K562 (cell line): ENCODE measurements around the gene RFPL4A. TPM values are rescaled to one million over a fixed set of nuclear protein-coding genes. Genes with fewer than 3 reads are reported as not detected.
A peak's percentile ranks its signal among the peaks of the same experiment; 100 is the strongest.

ENCODE experiments used
- ADNP ChIP-seq: fragments of 200-800 bp; sonication (Bioruptor generic); IDR thresholded peaks from 2 replicates; pipeline ENCODE4 v1.6.1; 2016; ENCODE audit warnings: missing genetic modification characterization, missing compliant biosample characterization
- AFF4 ChIP-seq: sonication (generic); formaldehyde crosslinking; IDR thresholded peaks from 2 replicates; pipeline ENCODE4 v1.8.0; 2023; ENCODE audit warnings: mild to moderate bottlenecking, missing genetic modification reagents
- BCL6 ChIP-seq: fragments of 250-450 bp; sonication (Bioruptor Pico); IDR thresholded peaks from 2 replicates; pipeline ENCODE4 v1.4.0; 2020
- CREBBP ChIP-seq: IDR thresholded peaks from one replicate; pipeline ENCODE4 v1.6.1; 2012; ENCODE audit warnings: low read depth, mild to moderate bottlenecking, control low read depth, inconsistent platforms, low read length
- CXXC5 ChIP-seq: fragments of 250-450 bp; sonication (Bioruptor Pico); IDR thresholded peaks from 2 replicates; pipeline ENCODE4 v1.8.0; 2022; ENCODE audit warnings: inconsistent platforms, mild to moderate bottlenecking, moderate library complexity
- DIDO1 ChIP-seq: fragments of 450-650 bp; IDR thresholded peaks from 2 replicates; pipeline ENCODE4 v1.6.1; 2016; ENCODE audit warnings: low read depth, missing biosample characterization, missing genetic modification characterization
- E2F5 ChIP-seq: sonication (generic); formaldehyde crosslinking; IDR thresholded peaks from 2 replicates; pipeline ENCODE4 v1.8.0; 2022; ENCODE audit warnings: mild to moderate bottlenecking, missing genetic modification reagents
- ELK1 ChIP-seq: sonication (generic); formaldehyde crosslinking; IDR thresholded peaks from 2 replicates; pipeline ENCODE4 v1.8.1; 2022; ENCODE audit warnings: missing genetic modification reagents
- KDM4B ChIP-seq, 2 experiments: fragments of 450-650 bp in 1 of 2; sonication (generic) in 1 of 2; IDR thresholded peaks; 2 replicates each; pipeline ENCODE4 v1.6.1; 2016 to 2017; ENCODE audit warnings: borderline replicate concordance in 2 of 2, antibody characterized with exemption in 1 of 2, low read depth in 1 of 2, mild to moderate bottlenecking in 1 of 2
- PHF20 ChIP-seq: fragments of 450-650 bp; IDR thresholded peaks from 2 replicates; pipeline ENCODE4 v1.6.1; 2018; ENCODE audit not compliant: partially characterized antibody
- RBM14 ChIP-seq: fragments of 200-400 bp; formaldehyde crosslinking; IDR thresholded peaks from 2 replicates; pipeline ENCODE4 v1.6.1; 2018; ENCODE audit warnings: low read depth, mild to moderate bottlenecking, low read length, moderate library complexity, borderline replicate concordance; ENCODE audit not compliant: insufficient read depth
- SMAD2 ChIP-seq: fragments of 150-350 bp; IDR thresholded peaks from 2 replicates; pipeline ENCODE4 v1.6.1; 2014; ENCODE audit warnings: low read depth, mild to moderate bottlenecking, low read length
- SRSF7 ChIP-seq: fragments of 200-400 bp; formaldehyde crosslinking; optimal IDR thresholded peaks from 2 replicates; pipeline ENCODE3; 2017; ENCODE audit warnings: mild to moderate bottlenecking, low read depth, low read length
- STAT6 ChIP-seq: sonication (generic); formaldehyde crosslinking; IDR thresholded peaks from 2 replicates; pipeline ENCODE4 v1.8.1; 2023; ENCODE audit warnings: mild to moderate bottlenecking, missing genetic modification reagents
- ZEB2 ChIP-seq: fragments of 450-650 bp; IDR thresholded peaks from 2 replicates; pipeline ENCODE4 v1.6.1; 2016
- ZFPM2 ChIP-seq: fragments of 250-450 bp; sonication (Bioruptor Pico); IDR thresholded peaks from 2 replicates; pipeline ENCODE4 v1.5.1; 2022; ENCODE audit warnings: mild to moderate bottlenecking
- ZNF740 ChIP-seq, 3 experiments: fragments of 200-800 bp in 1 of 3; sonication (Bioruptor generic) in 1 of 3; sonication (generic) in 1 of 3; formaldehyde crosslinking in 1 of 3; IDR thresholded peaks; 2 replicates each; pipeline versions ENCODE4 v1.6.1 to v1.8.0; 2016 to 2022; ENCODE audit warnings: mild to moderate bottlenecking in 2 of 3, missing compliant biosample characterization in 2 of 3, missing genetic modification characterization in 2 of 3, missing genetic modification reagents in 1 of 3
- polyA plus RNA-seq, 8 experiments: library from polyadenylated mRNA; depleted of rRNA in 4 of 8; stranded (reverse) in 5 of 8; unstranded in 3 of 8; fragments of >200 nt; fragmentation: Nextera tagmentation in 2 of 8; fragmentation: Illumina TruSeq in 1 of 8; extraction: Ambion mirVana in 2 of 8; extraction: Trizol in 1 of 8; gene quantifications; 2 replicates each; pipeline versions ENCODE4 v1.2.1 to v1.2.3, GENCODE V29; 2011 to 2014; ENCODE audit warnings: inconsistent platforms in 1 of 8, missing spikeins in 1 of 8
- total RNA-seq, 7 experiments: library from RNA; depleted of rRNA in 6 of 7; stranded (reverse); fragments of >200 nt in 6 of 7; fragmentation: Illumina TruSeq in 2 of 7; extraction: Trizol in 2 of 7; gene quantifications; 2 replicates each; pipeline versions ENCODE4 v1.2.1 to v1.2.3, GENCODE V29; 2011 to 2021; ENCODE audit warnings: low replicate concordance in 1 of 7

The RFPL4A gene
- total and polyA plus RNA-seq, 9 of the 15 experiments (the other 6 are each of a cell fraction or from before 2014, with no cell fraction given) = 0.13 to 1.1 (median 0.23) TPM; not detected in 1

- TF ChIP-seq SRSF7 (no peak), ZFPM2 (CRISPR knock-in tag) (no peak), ELK1 (CRISPR knock-in tag) (no peak), ADNP (tag) (no peak), E2F5 (CRISPR knock-in tag) (no peak), KDM4B (IDR thresholded peaks at IDR 0.05; ENCODE audit: borderline replicate concordance in 2 of 2, low read depth in 1 of 2) (no peak), ZEB2 (no peak), CREBBP (no peak), BCL6 (CRISPR knock-in tag) (no peak), PHF20 (peak; percentile 72), AFF4 (CRISPR knock-in tag) (no peak), SMAD2 (no peak), STAT6 (no peak), DIDO1 (tag) (no peak), ZNF740 (CRISPR knock-in tag; IDR thresholded peaks at IDR 0.05) (no peak), ZNF740 (tag; IDR thresholded peaks at IDR 0.05) (no peak), CXXC5 (CRISPR knock-in tag) (no peak), RBM14 (no peak)
Observed at GRCh38 chr19:55809381-55810058, 50.6 kb downstream of the RFPL4A start (continued).
